ENCODE results near the gene ASIC2. TPM values are rescaled to one million over a fixed set of nuclear protein-coding genes. Genes with fewer than 3 reads are reported as not detected.

The ASIC2 gene
- total RNA-seq, 2 donors from 2014 or later = 0.48 to 1.3 TPM

GRCh38 chr17:32964541-32964940 is 328.6 kb downstream of the ASIC2 start:
- H3K9me3 ChIP-seq = no peaks in the 10 kb centered on the region
- no peaks in the 10 kb centered on the region for H3K4me1 ChIP-seq
- H3K4me3 ChIP-seq = no peak overlapping the region
- no peaks in the 10 kb centered on the region for H3K36me3 ChIP-seq
- H3K9ac ChIP-seq (ENCODE audit: low read depth in 2 of 2, low read length in 2 of 2) = no peak overlapping the region
- no peak overlapping the region for H3K27ac ChIP-seq
- H3K27me3 ChIP-seq = no peaks in the 10 kb centered on the region
- DNase-seq = no peak
- intact Hi-C loops (cut with DNase I) = no loop called here
- no peak for TF ChIP-seq CTCF (IDR thresholded peaks at IDR 0.05)
